ENCODE data around the gene GPR137B. TPM values are rescaled to one million over a fixed set of nuclear protein-coding genes. Genes with fewer than 3 reads are reported as not detected.

Gene GPR137B
- total RNA-seq, 6 experiments from 2014 or later, result 4.3 to 22.2 (median 7.6) TPM

- no peak for ATAC-seq
- 78% methylated on average over 1 of the region's 1 CpG for WGBS (ENCODE audit: insufficient coverage, low coverage, low lambda C conversion rate, missing lambda C conversion rate)
- no peaks in the 10 kb centered on the region for H3K4me1 ChIP-seq
- no peaks in the 10 kb centered on the region for H3K27me3 ChIP-seq
- intact Hi-C loops (cut with DNase I), result no loop called here
- H3K4me3 ChIP-seq, result no peak overlapping the region
- no peak for DNase-seq
- peaks cover 0 to 3% (median 0%) of the 10 kb centered on the region in 4 donors for H3K36me3 ChIP-seq
- TF ChIP-seq, protein P1, sequence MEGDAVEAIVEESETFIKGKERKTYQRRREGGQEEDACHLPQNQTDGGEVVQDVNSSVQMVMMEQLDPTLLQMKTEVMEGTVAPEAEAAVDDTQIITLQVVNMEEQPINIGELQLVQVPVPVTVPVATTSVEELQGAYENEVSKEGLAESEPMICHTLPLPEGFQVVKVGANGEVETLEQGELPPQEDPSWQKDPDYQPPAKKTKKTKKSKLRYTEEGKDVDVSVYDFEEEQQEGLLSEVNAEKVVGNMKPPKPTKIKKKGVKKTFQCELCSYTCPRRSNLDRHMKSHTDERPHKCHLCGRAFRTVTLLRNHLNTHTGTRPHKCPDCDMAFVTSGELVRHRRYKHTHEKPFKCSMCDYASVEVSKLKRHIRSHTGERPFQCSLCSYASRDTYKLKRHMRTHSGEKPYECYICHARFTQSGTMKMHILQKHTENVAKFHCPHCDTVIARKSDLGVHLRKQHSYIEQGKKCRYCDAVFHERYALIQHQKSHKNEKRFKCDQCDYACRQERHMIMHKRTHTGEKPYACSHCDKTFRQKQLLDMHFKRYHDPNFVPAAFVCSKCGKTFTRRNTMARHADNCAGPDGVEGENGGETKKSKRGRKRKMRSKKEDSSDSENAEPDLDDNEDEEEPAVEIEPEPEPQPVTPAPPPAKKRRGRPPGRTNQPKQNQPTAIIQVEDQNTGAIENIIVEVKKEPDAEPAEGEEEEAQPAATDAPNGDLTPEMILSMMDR (IDR thresholded peaks at IDR 0.05), result no peak
- TF ChIP-seq POLR2A (IDR thresholded peaks at IDR 0.05), result no peak
- no peak overlapping the region for H3K27ac ChIP-seq
- no peaks in the 10 kb centered on the region for H3K9me3 ChIP-seq
These were observed 72.4 kb downstream of the GPR137B start for GRCh38 chr1:236214761-236215160.

DNA sequence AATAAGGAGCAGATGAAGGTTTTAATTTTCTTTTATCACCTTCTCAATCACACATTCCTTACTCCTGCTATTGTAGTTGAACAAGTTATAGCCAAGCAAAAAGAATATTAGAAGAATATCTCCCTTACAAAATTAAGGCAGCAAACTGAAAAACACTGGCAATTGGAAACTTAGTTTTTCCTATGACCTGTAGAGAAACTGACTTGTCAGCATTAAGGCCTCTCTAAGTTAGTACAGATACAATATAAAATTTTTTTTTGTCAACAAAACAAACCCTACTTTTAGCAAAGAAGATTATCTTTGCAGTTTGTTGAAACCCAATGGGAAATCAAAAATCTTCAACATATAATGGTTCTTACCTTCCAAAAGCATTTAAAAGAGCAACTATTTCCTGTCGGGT lies 78.1 kb downstream of the GPR137B start:
- peaks cover 0 to 10% (median 0%) of the 10 kb centered on the region in 4 donors for H3K36me3 ChIP-seq
- DNase-seq, result no peak
- TF ChIP-seq, protein P1 (IDR thresholded peaks at IDR 0.05), result no peak
- TF ChIP-seq POLR2A (IDR thresholded peaks at IDR 0.05), result no peak
- intact Hi-C loops (cut with DNase I), result no loop called here
- no peak overlapping the region for H3K4me3 ChIP-seq
- 88% methylated on average over 1 of the region's 1 CpG for WGBS (ENCODE audit: insufficient coverage, low coverage, low lambda C conversion rate, missing lambda C conversion rate)
- H3K27me3 ChIP-seq, result no peaks in the 10 kb centered on the region
- H3K4me1 ChIP-seq, result peaks cover 0 to 6% (median 0%) of the 10 kb centered on the region in 4 donors
- H3K27ac ChIP-seq, result no peak overlapping the region
- ATAC-seq, result no peak
- no peaks in the 10 kb centered on the region for H3K9me3 ChIP-seq

- H3K27ac ChIP-seq, result no peak overlapping the region
- TF ChIP-seq, protein P1 (IDR thresholded peaks at IDR 0.05), result no peak
- TF ChIP-seq POLR2A (IDR thresholded peaks at IDR 0.05), result no peak
- H3K9me3 ChIP-seq, result no peaks in the 10 kb centered on the region
- peak; percentile 33 to 83 (median 37) for ATAC-seq
- WGBS (ENCODE audit: insufficient coverage, low coverage, low lambda C conversion rate, missing lambda C conversion rate), result 100% methylated on average over 1 of the region's 1 CpG
- intact Hi-C loops (cut with DNase I), result no loop called here
- H3K27me3 ChIP-seq, result no peaks in the 10 kb centered on the region
- DNase-seq, result no peak
- H3K36me3 ChIP-seq, result peaks cover 0 to 10% (median 0%) of the 10 kb centered on the region in 4 donors
- H3K4me1 ChIP-seq, result peaks cover 0 to 6% (median 0%) of the 10 kb centered on the region in 4 donors
- no peak overlapping the region for H3K4me3 ChIP-seq
These were observed 80.3 kb downstream of the GPR137B start for GRCh38 chr1:236222632-236223031.

DNA sequence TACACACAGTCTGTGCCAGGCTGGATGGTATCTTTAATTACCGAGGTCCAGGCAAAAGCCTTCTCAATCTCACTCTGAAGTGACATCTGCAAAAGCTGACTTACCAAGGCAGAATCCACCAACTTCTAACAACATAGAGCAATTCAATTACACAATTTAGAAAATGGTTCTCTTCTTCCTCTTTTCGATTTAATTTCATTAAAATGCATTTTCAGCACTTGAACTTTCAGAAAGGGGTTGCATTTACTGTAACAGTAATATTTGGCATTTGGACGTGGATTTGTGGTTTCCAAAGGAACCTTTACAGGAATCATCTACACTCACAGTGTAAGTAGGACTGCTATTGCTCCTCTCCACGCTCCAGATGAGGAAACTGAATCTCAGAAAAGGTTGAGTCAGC lies 86.1 kb downstream of the GPR137B start:
- no peak for DNase-seq
- 59% methylated on average over 4 of the region's 4 CpGs for WGBS (ENCODE audit: insufficient coverage, low coverage, low lambda C conversion rate, missing lambda C conversion rate)
- H3K9me3 ChIP-seq, result no peaks in the 10 kb centered on the region
- peaks cover 0 to 3% (median 0%) of the 10 kb centered on the region in 4 donors for H3K4me1 ChIP-seq
- H3K27ac ChIP-seq, result no peak overlapping the region
- no peaks in the 10 kb centered on the region for H3K27me3 ChIP-seq
- intact Hi-C loops (cut with DNase I), result no loop called here
- ATAC-seq, result peak in 1 of 4 donors; percentile 19
- no peak overlapping the region for H3K4me3 ChIP-seq
- H3K36me3 ChIP-seq, result peaks cover 0 to 10% (median 0%) of the 10 kb centered on the region in 4 donors
- no peak for TF ChIP-seq POLR2A (IDR thresholded peaks at IDR 0.05)
- TF ChIP-seq, protein P1 (IDR thresholded peaks at IDR 0.05), result no peak

DNA sequence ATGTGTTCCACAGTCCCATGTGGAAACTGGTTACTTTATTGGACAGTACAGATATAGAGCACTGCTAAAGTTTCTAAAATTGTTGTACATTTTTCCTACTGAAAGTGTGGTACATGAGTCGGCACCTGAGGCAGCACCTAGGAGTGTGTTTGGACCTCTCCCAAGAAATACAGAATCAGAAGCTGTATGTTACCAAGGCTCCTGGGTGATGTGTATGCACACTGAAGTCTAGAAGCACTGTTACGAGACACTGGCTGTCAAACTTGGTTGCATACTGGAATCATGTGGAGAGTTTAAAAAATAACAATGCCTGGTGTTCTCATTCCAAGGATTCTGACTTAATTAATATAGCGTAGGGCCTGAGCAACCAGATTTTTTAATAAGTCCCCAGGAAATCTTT lies 92.8 kb downstream of the GPR137B start:
- 96% methylated on average over 2 of the region's 3 CpGs for WGBS (ENCODE audit: insufficient coverage, low coverage, low lambda C conversion rate, missing lambda C conversion rate)
- TF ChIP-seq POLR2A (IDR thresholded peaks at IDR 0.05), result no peak
- TF ChIP-seq, protein P1 (IDR thresholded peaks at IDR 0.05), result no peak

More for the DNA sequence above, 92.8 kb downstream of the GPR137B start:
- H3K27me3 ChIP-seq, result no peaks in the 10 kb centered on the region
- intact Hi-C loops (cut with DNase I), result no loop called here
- no peaks in the 10 kb centered on the region for H3K4me1 ChIP-seq
- H3K27ac ChIP-seq, result no peak overlapping the region
- no peak overlapping the region for H3K4me3 ChIP-seq
- DNase-seq (no peak), ATAC-seq (no peak)
- peaks cover 0 to 3% (median 0%) of the 10 kb centered on the region in 4 donors for H3K36me3 ChIP-seq
- no peaks in the 10 kb centered on the region for H3K9me3 ChIP-seq

Data from right lobe of liver (tissue), 6 donors.